GM19395 (cell line): ENCODE data around the gene CDC37.
"Not testable (repeated sequence)": the region's sequence is repeated elsewhere in the genome, so short reads cannot be mapped to it uniquely, and the experiment has no call there.

Experiments used
- ATAC-seq: cut with Tn5 transposase; IDR thresholded peaks from one replicate; pipeline ENCODE4 v1.9.1; 2021; ENCODE audit warnings: mild to moderate bottlenecking, moderate library complexity; ENCODE audit not compliant: unreplicated experiment

Gene CDC37

GRCh38 chr19:10420444-10421239 lies 17.3 kb upstream of the CDC37 start, which contains the start of gene PDE4A:
TSS of gene PDE4A (plus strand) at chr19:10420538. CDS start at chr19:10420765, 227 bp downstream.
- no peak for ATAC-seq

- no peak for ATAC-seq
Measured at GRCh38 chr19:10419646-10420443, 16.5 kb upstream of the CDC37 start.

- ATAC-seq: no peak
Measured at GRCh38 chr19:10419200-10419645, 15.9 kb upstream of the CDC37 start.

- ATAC-seq: no peak
Measured at GRCh38 chr19:10418485-10419199, 15.3 kb upstream of the CDC37 start.

DNA sequence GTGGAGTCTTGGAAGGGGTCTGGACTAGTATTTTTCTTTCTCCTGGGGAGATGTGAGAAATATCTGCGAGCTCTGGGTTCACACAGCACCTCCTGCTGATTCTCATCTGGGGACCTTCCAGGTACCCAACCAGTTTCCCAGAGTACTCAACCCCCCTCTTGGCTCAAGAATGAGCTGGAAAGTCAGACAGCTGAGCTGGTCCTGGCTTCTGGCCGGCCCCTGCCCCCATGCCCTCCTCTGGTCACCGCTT lies 14.8 kb upstream of the CDC37 start:
- no peak for ATAC-seq

- ATAC-seq: no peak
Measured at GRCh38 chr19:10417541-10418234, 14.3 kb upstream of the CDC37 start.

GRCh38 chr19:10416380-10417257 lies 13.3 kb upstream of the CDC37 start:
- ATAC-seq: peak; percentile 40

GRCh38 chr19:10416083-10416379 lies 12.7 kb upstream of the CDC37 start:
- ATAC-seq: no peak

DNA sequence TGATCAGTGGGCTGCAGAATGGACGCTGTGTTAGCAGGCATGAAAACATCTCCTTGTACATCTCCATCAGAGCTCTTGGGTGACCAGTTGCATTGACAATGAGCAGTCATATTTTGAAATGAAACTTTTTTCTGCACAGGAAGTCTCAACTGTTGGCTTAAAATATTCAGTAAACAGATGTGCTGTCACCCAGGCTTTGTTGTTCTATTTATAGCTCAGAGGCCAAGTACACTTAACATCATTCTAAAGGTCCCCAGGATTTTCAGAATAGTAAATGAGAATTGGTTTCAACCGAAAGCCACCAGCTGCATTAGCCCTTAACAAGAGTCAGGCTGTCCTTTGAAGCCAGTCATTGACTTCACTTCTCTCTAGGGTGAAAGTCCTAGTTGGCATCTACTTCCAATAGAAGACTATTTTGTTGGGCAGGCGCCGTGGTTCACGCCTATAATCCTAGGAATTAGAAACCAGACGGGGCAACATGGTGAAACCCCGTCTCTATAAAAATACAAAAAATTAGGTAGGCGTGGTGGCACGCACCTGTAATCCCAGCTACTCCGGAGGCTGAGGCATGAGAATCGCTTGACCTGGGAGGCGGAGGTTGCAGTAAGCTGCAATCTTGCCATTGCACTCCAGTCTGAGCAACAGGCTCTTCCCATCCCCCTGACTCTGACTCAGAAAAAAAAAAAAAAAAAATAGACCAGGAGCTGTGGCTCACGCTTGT lies 9.1 kb upstream of the CDC37 start:
- ATAC-seq: peak; percentile 60

DNA sequence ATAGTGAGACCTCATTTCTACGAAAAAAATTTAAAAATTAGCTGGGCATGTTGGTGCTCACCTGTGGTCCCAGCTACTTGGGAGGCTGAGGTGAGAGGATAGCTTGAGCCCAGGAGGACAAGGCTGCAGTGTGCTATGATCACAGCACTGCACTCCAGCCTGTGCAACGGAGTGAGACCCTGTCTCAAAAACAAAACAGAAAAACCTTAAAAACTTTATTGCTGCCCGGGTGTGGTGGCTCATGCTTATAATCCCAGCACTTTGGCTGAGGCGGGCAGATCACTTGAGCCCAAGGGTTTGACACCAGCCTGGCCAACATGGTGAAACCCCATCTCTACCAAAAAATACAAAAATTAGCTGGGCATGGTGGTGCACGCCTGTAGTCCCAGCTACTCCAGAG lies 7.9 kb upstream of the CDC37 start:
- ATAC-seq: not testable (repeated sequence)

DNA sequence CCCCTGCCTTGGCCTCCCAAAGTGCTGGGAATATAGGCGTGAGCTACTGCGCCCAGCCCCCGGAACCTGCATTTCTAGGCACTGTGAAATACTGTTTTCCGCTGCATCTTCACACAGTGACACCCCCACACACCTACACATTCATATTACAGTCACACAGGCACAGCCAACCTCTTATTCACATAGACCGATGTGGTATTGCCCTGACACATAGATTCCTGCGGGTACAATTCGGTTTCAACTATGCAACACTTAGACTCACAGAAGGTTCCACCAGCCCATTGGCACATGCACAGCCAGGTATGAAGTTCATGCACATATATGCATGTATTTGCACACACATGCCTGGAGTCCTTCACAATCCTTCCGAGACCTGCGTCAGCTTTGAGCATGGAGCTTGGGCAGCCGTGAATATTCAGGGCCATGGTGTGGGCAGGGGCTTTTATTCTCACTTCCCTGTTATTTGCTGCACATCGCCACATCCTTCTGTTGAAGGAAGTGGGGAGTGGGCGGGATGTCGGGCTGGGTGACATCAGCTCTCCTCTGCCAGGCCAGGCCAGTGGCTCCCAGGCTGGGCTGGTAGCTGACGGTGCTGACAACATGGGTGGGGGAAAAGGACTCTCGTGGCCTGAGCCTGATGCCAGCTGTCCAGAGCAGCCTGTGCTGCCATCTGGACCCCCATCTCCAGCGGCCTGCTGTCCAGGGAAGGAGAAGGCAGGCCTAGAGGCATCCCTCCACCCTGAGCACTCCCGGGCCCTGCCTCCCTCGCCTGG lies 5.4 kb upstream of the CDC37 start:
- no peak for ATAC-seq

DNA sequence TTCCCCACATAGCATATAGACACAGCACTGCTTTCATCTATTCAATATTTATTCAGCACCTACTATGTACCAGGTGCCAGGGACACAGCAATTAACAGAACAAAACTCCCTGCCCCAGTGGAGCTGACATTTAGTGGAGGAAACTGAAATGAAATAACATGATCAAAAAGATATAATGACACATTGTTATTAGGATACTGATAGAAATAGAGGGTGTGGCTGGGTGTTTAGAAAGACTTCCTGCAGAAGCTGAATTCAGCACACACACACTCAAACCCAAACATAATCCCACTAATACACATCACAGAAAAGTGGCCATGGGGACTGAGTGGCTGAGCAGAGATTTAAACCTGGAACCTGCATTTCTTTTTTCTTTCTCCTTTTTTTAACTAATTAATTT lies 3.8 kb upstream of the CDC37 start:
- no peak for ATAC-seq

DNA sequence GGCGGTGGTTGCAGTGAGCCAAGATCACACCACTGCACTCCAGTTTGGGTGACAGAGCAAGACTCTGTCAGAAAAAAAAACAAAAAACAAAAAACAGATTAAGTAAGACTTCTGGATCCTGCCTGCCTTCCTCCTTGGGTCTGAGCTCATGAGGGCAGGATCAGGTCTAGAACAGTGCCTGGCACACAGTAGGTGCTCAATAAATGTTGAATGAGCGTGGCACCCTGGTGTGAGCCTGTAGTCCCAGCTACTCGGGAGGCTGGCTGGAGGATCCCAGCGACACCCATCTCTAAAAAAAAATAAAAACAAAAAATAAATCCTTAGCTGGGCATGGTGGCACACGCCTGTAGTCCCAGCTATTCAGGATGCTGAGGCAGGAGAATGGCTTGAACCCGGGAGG lies 2.8 kb upstream of the CDC37 start:
- ATAC-seq: no peak

GRCh38 chr19:10404888-10405820 lies 1.8 kb upstream of the CDC37 start:
- no peak for ATAC-seq

DNA sequence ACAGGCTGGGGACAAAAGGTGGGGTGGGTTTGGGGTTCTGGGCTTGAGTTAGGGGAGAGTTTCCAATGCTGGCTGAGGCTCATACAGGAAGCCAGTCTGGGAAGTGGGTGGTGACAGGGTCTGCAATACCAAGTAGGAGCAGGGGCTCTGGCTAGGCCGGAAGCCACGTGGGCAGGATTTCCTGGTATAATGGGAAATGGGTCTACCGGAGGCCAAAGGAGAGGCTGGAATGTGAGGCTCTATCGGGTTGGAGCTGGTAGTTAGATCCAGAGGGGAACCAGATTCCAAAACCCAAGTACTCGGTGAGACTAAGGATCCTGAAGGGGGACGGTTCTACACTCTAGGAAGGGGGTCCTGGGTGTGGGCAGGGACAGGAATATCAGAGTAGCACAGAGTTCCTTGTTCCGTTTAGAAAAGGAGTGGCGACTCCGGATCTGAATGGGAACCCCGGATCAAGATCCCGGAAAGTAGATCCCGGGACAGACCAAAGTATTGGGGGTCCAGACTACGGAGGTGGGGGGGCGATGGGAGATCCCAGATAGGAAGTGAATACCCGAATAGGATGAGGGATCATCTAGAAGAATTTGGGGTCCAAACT lies 802 bp downstream of the CDC37 start:
- ATAC-seq: no peak

DNA sequence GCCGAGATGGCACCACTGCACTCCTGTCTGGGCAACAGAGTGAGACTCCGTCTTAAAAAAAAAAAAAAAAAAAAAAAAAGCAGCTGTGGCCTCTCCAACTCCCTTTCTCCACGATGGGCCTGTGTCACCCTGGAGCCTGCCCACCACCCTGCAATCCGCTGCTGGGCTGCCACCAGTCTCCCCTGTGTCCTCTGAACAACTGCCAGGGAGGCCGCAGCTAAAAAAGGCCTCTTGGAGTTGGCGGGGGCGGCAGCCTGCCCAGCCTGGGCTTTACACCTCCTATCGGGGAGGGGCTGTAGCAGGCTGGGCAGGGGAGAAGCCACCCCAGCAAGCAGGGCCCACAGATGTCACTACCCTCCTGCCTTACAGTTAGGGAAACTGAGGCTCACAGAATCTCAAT lies 3.5 kb downstream of the CDC37 start:
- no peak for ATAC-seq

DNA sequence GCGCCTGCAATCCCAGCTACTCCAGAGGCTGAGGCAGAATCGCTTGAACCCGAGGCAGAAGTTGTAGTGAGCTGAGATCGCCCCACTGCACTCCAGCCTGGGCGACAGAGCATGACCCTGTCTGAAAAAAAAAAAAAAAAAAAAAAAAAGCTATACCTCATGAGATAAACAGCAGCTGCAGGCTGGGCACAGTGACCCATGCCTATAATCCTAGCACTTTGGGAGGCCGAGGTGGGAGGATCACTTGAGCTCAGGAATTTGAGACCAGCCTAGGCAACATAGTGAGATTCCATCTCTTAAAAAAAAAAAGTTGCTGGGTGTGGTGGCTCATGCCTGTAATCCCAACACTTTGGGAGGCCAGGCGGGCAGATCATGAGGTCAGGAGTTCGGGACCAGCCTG lies 4.0 kb downstream of the CDC37 start:
- ATAC-seq: not testable (repeated sequence)
